Right cardiac atrium (tissue), 5 donors: ENCODE measurements around the gene DDX1. TPM values are rescaled to one million over a fixed set of nuclear protein-coding genes. Genes with fewer than 3 reads are reported as not detected.
A peak's percentile ranks its signal among the peaks of the same experiment; 100 is the strongest.

Experiments used
- ATAC-seq, 2 donors: fragments of 200-7000 bp; cut with Tn5 transposase; one replicate each; pipeline versions ENCODE4 v1.8.0 to v1.9.1; 2020; ENCODE audit warnings: moderate library complexity in 2 of 2, mild to moderate bottlenecking in 1 of 2
- DNase-seq, 3 donors: peaks; one replicate each; pipeline ENCODE4 v3.0.0-alpha.2; 2020
- H3K27ac ChIP-seq: one replicate; pipeline ENCODE4 v1.5.1; 2013; ENCODE audit warnings: mild to moderate bottlenecking, low read length, control low read depth, moderate library complexity
- H3K27me3 ChIP-seq: one replicate; pipeline ENCODE4 v1.6.1; 2013; ENCODE audit not compliant: control insufficient read depth, insufficient read depth
- H3K4me1 ChIP-seq: one replicate; pipeline ENCODE4 v1.6.1; 2013; ENCODE audit warnings: low read length; ENCODE audit not compliant: control insufficient read depth, insufficient read depth
- H3K4me3 ChIP-seq: one replicate; pipeline ENCODE4 v1.5.1; 2013; ENCODE audit warnings: low read length, control low read depth
- H3K9me3 ChIP-seq: one replicate; pipeline ENCODE4 v1.6.1; 2013; ENCODE audit warnings: low read length; ENCODE audit not compliant: control insufficient read depth
- WGBS: extraction: QIAGEN DNeasy Blood & Tissue Kit; methylation state at CpG from one replicate; pipeline ENCODE4 v1.1.7; 2013; 5-methylcytosine and 5-hydroxymethylcytosine counted together
- intact Hi-C, 4 donors: fragments of 100-400 bp; cut with DNase I; formaldehyde crosslinking; loops; one replicate each; pipeline versions ENCODE4 v1.11.0 to v1.14.0; 2022 to 2023
- polyA plus RNA-seq: library from polyadenylated mRNA; stranded (reverse); fragments of 200-250 nt; gene quantifications from one replicate; pipeline ENCODE4 v1.2.3, GENCODE V29; 2013
- total RNA-seq, 4 donors: library from RNA; stranded (reverse); fragmentation: NEBNext Ultra II Directional; extraction: Animal tissue kit (Norgen Biotek cat#: 25700); gene quantifications; one replicate each; pipeline ENCODE4 v1.2.1, GENCODE V29; 2021
- donor health status: healthy with polysubstance abuse.
- donor health status: DM: no; HTN: yes; CAD: no.
- donor health status: DM: no; HTN: no; CAD: no.
- donor health status: DM: no; HTN: yes; CAD: no; lungs with severe emphysema.
- donor health status: DM: yes; HTN: yes; CAD: no.

Gene DDX1
- total and polyA plus RNA-seq, 5 donors: 109 to 136 (median 116) TPM

DNA sequence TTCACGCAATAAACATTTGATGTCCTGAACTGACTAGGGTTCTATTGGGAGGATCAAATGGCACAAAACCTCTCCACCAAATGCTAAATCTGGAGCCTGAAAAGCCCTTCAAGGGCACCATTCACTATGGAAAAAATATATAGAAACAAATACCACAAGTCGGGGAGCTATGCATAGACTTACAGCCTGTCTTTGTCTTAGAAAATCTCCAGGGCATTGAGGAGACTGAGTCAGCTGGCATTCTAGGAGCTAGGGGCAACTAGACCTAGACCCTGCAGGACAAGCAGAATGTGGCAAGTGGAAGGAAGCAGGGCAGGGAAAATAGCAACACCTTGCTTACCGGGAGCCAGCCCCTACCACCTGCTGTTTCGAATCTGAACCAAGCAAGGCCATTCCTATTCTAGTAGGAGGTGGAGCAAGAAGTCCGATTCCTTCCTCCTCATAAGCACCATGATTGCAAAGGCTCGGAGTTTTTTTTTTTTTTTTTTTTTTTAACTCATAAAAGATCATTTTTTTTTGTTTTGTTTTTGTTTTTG, 77.8 kb downstream of the DDX1 start:
- Histone ChIP-seq H3K27ac (no peak overlapping the region), H3K4me1 (no peaks in the 10 kb centered on the region), H3K4me3 (no peak overlapping the region), H3K9me3 (no peaks in the 10 kb centered on the region), H3K27me3 (no peaks in the 10 kb centered on the region)
- intact Hi-C loops: no loop called here
- no peak for ATAC-seq
- DNase-seq: no peak
- 92% methylated on average over 6 of the region's 6 CpGs for WGBS

DNA sequence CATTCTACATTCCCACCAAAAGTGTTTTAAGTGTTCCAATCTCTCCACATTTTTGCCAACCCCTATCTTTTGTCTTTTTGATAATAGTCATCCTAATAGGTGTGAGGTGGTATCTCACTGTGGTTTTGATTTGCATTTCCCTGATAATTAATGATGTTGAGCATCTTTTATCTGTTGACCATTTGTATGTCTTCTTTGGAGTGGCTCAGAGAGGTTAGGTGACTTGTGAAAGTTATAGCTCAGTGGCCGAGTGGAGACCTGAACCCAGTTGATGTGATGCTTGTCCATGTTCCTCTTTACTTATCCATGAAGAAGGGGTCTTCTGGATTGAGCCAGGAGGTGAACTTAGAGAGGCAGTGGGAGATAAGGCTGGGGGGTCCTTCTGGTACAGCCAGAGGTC, 78.8 kb downstream of the DDX1 start:
- 83% methylated on average over 1 of the region's 1 CpG for WGBS
- no peak for DNase-seq
- H3K27ac ChIP-seq: no peak overlapping the region

GRCh38 chr2:15670981-15671380, 79.3 kb downstream of the DDX1 start:
- no peaks in the 10 kb centered on the region for H3K27me3 ChIP-seq
- no peak overlapping the region for H3K27ac ChIP-seq
- WGBS: 68% methylated on average over 2 of the region's 2 CpGs
- intact Hi-C loops: no loop called here
- DNase-seq: no peak
- no peak overlapping the region for H3K4me3 ChIP-seq
- H3K4me1 ChIP-seq: no peaks in the 10 kb centered on the region
- ATAC-seq: no peak
- no peaks in the 10 kb centered on the region for H3K9me3 ChIP-seq

More for the DNA sequence above, 78.8 kb downstream of the DDX1 start:
- no peaks in the 10 kb centered on the region for H3K4me1 ChIP-seq
- H3K4me3 ChIP-seq: no peak overlapping the region
- intact Hi-C loops: no loop called here
- no peaks in the 10 kb centered on the region for H3K27me3 ChIP-seq
- no peak for ATAC-seq
- H3K9me3 ChIP-seq: no peaks in the 10 kb centered on the region

DNA sequence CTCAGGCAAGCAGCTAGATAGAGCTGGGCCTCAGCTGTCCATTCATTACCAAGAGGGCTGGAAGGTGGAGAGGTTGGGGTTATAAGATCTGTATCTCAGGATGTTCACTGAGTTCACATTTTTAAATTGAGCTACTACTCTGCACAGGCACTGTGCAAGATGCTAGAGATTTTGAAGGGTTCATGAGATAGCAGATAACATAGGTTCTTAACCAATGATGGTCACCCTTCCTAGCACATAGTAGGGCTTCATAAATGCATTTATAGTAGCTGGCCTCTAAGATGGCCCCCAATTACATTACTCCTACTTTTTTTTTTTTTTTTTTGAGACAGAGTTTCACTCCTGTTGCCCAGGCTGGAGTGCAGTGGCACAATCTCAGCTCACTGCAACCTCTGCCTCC, 79.7 kb downstream of the DDX1 start:
- Histone ChIP-seq H3K4me3 (no peak overlapping the region), H3K4me1 (no peaks in the 10 kb centered on the region), H3K27ac (no peak overlapping the region), H3K9me3 (no peaks in the 10 kb centered on the region), H3K27me3 (no peaks in the 10 kb centered on the region)
- DNase-seq (no peak), ATAC-seq (no peak)
- intact Hi-C loops: no loop called here

DNA sequence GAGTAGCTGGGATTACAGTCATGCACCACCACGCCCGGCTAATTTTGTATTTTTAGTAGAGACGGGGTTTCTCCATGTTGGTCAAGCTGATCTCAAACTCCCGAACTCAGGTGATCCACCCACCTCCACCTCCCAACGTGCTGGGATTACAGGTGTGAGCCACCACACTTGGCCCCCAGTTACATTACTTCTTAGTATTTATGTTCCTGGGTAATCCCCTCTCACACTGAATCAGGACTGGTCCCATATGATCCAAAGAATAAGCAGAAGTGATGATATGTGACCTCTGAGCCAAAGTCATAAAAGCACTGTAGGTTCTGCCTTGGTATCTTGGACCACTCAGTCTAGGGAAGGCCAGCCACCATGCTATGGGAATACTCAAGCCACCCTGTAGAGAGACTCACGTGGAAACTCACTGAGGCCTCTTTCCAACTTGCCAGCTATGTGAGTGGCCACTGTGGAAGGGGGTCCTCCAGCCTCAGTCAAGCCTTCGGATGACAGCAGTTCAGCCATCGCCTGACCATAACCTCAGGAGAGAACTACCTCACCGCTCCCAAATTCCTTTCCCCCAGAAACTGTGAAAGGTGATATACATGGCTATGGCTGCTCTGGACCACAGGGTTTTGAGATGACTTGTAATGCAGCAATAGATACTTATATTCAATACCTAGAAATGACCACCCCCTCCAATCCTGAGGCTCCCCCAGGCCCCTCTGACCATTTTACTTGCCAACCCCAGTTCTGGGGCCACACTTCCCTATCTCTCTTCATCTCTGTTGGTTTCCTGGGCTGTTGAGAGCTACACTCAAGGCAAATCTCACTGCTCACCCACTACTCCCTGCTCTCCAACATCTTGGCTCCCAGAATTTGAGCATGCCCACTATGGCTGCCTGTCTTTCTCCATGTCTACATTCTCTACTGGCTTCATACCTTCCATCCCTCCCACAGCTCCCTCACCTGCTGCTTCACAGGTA, 80.5 kb downstream of the DDX1 start:
- intact Hi-C loops: no loop called here
- H3K27me3 ChIP-seq: no peaks in the 10 kb centered on the region
- H3K9me3 ChIP-seq: no peaks in the 10 kb centered on the region
- no peaks in the 10 kb centered on the region for H3K4me1 ChIP-seq
- ATAC-seq: no peak
- H3K4me3 ChIP-seq: no peak overlapping the region
- no peak overlapping the region for H3K27ac ChIP-seq
- DNase-seq: no peak
- WGBS: 96% methylated on average over 9 of the region's 9 CpGs

GRCh38 chr2:15672961-15673918, 81.6 kb downstream of the DDX1 start:
- no peak for ATAC-seq
- H3K27ac ChIP-seq: no peak overlapping the region
- no peak for DNase-seq
- WGBS: 69% methylated on average over 14 of the region's 14 CpGs
- intact Hi-C loops: no loop called here
- H3K9me3 ChIP-seq: no peaks in the 10 kb centered on the region
- no peak overlapping the region for H3K4me3 ChIP-seq
- H3K4me1 ChIP-seq: no peaks in the 10 kb centered on the region
- H3K27me3 ChIP-seq: no peaks in the 10 kb centered on the region

GRCh38 chr2:15673919-15674636, 82.4 kb downstream of the DDX1 start:
- Histone ChIP-seq H3K9me3 (no peaks in the 10 kb centered on the region), H3K27ac (no peak overlapping the region), H3K4me3 (no peak overlapping the region), H3K27me3 (no peaks in the 10 kb centered on the region), H3K4me1 (no peaks in the 10 kb centered on the region)
- DNase-seq (no peak), ATAC-seq (no peak)
- intact Hi-C loops: no loop called here
- 80% methylated on average over 7 of the region's 7 CpGs for WGBS

- Histone ChIP-seq H3K9me3 (no peaks in the 10 kb centered on the region), H3K27ac (no peak overlapping the region), H3K4me1 (no peaks in the 10 kb centered on the region), H3K4me3 (no peak overlapping the region), H3K27me3 (no peaks in the 10 kb centered on the region)
- 92% methylated on average over 16 of the region's 16 CpGs for WGBS
- intact Hi-C loops: no loop called here
- peak in 1 of 2 donors; percentile 39 for ATAC-seq
- no peak for DNase-seq
Measured at GRCh38 chr2:15674637-15675455, 83.2 kb downstream of the DDX1 start.

DNA sequence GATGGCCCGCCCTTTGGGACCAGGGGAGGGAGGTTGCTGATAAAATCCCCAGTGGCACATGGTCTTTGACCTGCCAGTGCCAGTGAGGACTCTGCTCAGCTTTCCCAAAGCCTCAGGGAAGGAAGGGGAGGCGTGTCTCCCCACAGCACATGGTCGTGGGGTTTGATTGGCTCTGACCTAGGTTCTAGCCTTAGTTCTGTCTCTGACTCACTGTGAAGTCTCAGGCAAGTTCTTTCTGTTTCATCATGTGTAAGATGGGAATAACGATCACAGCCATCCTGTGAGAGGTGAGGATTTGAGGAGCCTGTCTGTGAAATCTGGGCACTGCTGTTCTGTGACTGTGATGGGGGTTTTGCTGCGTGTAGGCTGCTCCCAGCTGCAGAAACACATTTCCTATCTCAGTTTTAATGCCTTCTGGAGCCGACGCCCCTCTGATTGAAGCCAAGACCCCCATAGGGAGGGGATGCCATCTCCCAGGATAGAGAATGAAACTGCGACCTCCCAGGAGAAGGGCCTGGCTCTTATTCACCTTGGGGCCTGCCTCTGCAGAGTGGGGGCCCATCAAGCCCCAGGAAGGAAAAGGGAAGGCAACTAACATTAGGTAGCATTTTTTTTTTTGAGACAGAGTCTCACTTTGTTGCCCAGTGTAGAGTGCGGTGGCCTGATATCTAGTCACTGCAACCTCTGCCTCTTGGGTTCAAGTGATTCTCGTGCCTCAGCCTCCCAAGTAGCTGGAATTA, 84.0 kb downstream of the DDX1 start:
- H3K27ac ChIP-seq: no peak overlapping the region
- H3K9me3 ChIP-seq: no peaks in the 10 kb centered on the region
- no peak overlapping the region for H3K4me3 ChIP-seq
- no peak for ATAC-seq
- H3K27me3 ChIP-seq: no peaks in the 10 kb centered on the region
- H3K4me1 ChIP-seq: no peaks in the 10 kb centered on the region
- DNase-seq: no peak
- 73% methylated on average over 10 of the region's 10 CpGs for WGBS
- intact Hi-C loops: no loop called here
